Adipose tissue (tissue), 3 donors: Measurements from ENCODE around the gene HOXD4. TPM values are rescaled to one million over a fixed set of nuclear protein-coding genes. Genes with fewer than 3 reads are reported as not detected.

Experiments
- H3K27ac ChIP-seq: one replicate; pipeline ENCODE4 v1.5.1; 2013; ENCODE audit warnings: low read depth, low read length
- WGBS, 3 donors: extraction: QIAGEN DNeasy Blood & Tissue Kit; methylation state at CpG; one replicate each; pipeline ENCODE4 v1.1.7; 2013; 5-methylcytosine and 5-hydroxymethylcytosine counted together
- polyA plus RNA-seq, 3 donors: library from polyadenylated mRNA; stranded (reverse); fragments of 200-250 nt; gene quantifications; one replicate each; pipeline ENCODE4 v1.2.3, GENCODE V29; 2013
- donor health status: healthy with polysubstance abuse.
- donor health status: Bipolar disorder and iron deficiency.
- donor health status: healthy.

HOXD4 gene
- polyA plus RNA-seq, 3 donors: 0.79 to 3.8 (median 2.5) TPM

- no peak overlapping the region for H3K27ac ChIP-seq
- 4 to 24% (median 15%) methylated on average over 22 of the region's 22 CpGs for WGBS, 3 donors
Observed at GRCh38 chr2:176161825-176162626, 10.7 kb downstream of the HOXD4 start.

DNA sequence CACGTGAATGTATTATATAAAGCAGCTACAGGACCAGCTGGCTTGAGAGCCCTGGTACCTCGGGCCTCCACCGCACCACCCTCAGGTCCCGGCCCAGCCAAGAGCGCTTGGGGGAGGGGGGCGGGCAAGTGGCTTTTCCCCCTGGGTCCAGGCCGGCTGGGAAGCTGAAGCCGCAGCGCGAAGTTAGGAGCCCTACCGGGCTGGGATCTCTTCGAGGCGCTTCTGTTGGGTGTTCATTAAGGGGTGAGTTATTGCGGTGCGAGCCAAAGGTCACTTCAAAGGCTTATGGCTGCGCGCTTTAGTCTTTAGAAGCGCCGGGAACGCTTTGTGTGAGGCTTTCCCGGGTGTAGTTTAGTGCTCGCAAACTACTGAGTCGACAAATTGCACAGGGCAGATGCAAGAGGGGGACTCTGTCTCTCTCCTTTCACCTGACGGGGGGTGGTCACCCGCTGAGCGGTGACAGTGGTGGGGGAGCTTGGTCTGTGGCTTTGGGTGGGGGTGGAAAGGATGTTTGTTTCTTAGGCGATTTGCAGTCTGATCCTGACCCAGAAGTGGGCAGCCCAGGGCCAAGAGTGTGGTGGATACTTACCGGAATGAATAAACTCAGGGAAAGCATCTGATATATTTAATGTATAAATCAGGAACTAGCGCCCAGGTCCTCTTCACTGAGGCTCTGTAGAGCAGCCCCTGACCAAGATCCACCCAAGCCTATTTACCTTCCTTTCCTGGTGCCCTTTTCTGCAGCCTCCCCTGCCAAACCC, 11.7 kb downstream of the HOXD4 start:
- 10 to 29% (median 17%) methylated on average over 29 of the region's 29 CpGs for WGBS, 3 donors

DNA sequence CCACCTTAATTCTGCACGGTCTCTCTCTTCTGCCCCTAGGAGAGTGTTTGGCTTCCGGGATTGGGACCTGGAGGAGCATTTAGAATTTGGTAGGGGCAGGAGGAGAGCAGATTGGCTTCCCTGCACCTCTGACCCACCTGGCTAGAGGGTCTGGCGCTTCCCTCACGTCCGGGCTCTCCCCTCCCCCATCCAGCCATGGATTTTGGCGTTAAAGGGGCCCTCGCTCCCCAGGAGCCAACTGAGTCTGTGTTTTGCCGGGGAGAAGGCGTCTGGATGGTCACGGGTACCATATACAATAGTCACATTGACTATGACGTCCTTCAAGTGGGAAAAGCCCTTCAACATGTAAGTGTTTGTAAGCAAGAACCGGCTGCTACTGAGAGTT, 12.3 kb downstream of the HOXD4 start:
- WGBS, 3 donors: 12 to 44% (median 24%) methylated on average over 12 of the region's 12 CpGs
- no peak overlapping the region for H3K27ac ChIP-seq

More for the DNA sequence above, 11.7 kb downstream of the HOXD4 start:
- H3K27ac ChIP-seq: no peak overlapping the region

DNA sequence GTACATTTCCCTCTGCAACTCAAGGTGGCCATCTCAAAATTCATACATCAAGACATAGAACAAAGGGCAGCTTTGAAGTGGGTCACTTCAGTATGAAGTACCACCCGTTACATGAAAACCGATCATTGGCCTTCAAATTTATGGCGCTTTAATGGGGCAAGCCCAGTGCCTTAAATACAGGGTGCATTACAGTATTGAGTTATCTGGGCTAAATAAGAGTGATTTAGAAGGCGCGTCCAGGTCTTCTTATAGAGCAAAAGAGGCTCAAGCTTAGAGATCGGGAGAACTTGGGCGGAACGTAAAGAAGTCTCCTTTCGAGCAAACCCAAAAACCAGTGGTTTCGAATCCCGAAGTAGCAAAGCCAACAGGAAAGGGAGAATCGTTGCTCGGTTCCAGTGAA, 12.9 kb downstream of the HOXD4 start:
- 16 to 51% (median 23%) methylated on average over 13 of the region's 13 CpGs for WGBS, 3 donors
- H3K27ac ChIP-seq: no peak overlapping the region

GRCh38 chr2:176164611-176165369, 13.4 kb downstream of the HOXD4 start:
- H3K27ac ChIP-seq: no peak overlapping the region
- 8 to 30% (median 21%) methylated on average over 52 of the region's 52 CpGs for WGBS, 3 donors

- no peak overlapping the region for H3K27ac ChIP-seq
- 12 to 28% (median 23%) methylated on average over 26 of the region's 26 CpGs for WGBS, 3 donors
Observed at GRCh38 chr2:176165370-176166050, 14.2 kb downstream of the HOXD4 start.

- H3K27ac ChIP-seq: no peak overlapping the region
- 20 to 48% (median 34%) methylated on average over 2 of the region's 2 CpGs for WGBS, 3 donors
Observed at GRCh38 chr2:176166272-176166671, 14.9 kb downstream of the HOXD4 start.

DNA sequence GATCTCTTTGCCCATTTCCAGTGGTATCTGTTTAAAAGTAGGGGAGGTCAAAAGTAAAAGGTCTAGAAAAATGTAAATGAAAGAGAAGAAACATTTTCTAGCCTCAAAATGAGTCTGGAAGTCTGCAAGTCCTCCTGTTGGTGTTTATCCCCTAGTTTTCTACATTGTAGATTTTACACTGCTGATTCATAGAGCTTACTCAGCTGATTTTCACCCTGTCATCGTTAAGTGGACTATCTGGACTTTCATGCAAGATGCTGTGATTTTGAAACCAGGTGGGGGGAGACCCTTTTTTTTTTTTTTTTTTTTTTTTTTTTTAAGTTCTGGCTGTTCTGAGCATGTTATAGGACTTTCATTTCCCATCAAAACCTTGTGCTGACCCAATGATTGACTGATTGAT, 16.0 kb downstream of the HOXD4 start:
- 63 to 71% (median 69%) methylated on average over 1 of the region's 1 CpG for WGBS, 3 donors
- no peak overlapping the region for H3K27ac ChIP-seq

- WGBS, 3 donors: 60 to 87% (median 83%) methylated on average over 5 of the region's 5 CpGs
- no peak overlapping the region for H3K27ac ChIP-seq
Observed at GRCh38 chr2:176169181-176169580, 17.8 kb downstream of the HOXD4 start.

GRCh38 chr2:176169711-176170110, 18.4 kb downstream of the HOXD4 start:
- no peak overlapping the region for H3K27ac ChIP-seq
- whole genome bisulfite sequencing, 3 donors: 52 to 70% (median 68%) methylated on average over 2 of the region's 2 CpGs

GRCh38 chr2:176170602-176171305, 19.4 kb downstream of the HOXD4 start:
- WGBS, 3 donors: 52 to 94% (median 74%) methylated on average over 1 of the region's 1 CpG
- no peak overlapping the region for H3K27ac ChIP-seq

- 15 to 31% (median 23%) methylated on average over 51 of the region's 51 CpGs for WGBS, 3 donors
- H3K27ac ChIP-seq: no peak overlapping the region
Observed at GRCh38 chr2:176171351-176172006, 20.1 kb downstream of the HOXD4 start.

DNA sequence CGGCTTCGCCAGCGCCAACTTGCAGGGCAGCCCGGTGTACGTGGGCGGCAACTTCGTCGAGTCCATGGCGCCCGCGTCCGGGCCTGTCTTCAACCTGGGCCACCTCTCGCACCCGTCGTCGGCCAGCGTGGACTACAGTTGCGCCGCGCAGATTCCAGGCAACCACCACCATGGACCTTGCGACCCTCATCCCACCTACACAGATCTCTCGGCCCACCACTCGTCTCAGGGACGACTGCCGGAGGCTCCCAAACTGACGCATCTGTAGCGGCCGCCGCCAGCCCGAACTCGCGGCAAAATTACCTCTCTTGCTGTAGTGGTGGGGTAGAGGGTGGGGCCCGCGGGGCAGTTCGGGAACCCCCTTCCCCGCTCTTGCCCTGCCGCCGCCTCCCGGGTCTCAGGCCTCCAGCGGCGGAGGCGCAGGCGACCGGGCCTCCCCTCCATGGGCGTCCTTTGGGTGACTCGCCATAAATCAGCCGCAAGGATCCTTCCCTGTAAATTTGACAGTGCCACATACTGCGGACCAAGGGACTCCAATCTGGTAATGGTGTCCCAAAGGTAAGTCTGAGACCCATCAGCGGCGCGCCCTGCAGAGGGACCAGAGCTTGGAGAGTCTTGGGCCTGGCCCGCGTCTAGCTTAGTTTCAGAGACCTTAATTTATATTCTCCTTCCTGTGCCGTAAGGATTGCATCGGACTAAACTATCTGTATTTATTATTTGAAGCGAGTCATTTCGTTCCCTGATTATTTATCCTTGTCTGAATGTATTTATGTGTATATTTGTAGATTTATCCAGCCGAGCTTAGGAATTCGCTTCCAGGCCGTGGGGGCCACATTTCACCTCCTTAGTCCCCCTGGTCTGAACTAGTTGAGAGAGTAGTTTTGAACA, 20.9 kb downstream of the HOXD4 start:
- 14 to 33% (median 27%) methylated on average over 60 of the region's 60 CpGs for WGBS, 3 donors
- no peak overlapping the region for H3K27ac ChIP-seq

- no peak overlapping the region for H3K27ac ChIP-seq
- WGBS, 3 donors: 25 to 51% (median 35%) methylated on average over 14 of the region's 14 CpGs
Observed at GRCh38 chr2:176172895-176173566, 21.7 kb downstream of the HOXD4 start.

GRCh38 chr2:176173567-176174381, 22.4 kb downstream of the HOXD4 start:
- WGBS, 3 donors: 12 to 35% (median 25%) methylated on average over 7 of the region's 7 CpGs
- no peak overlapping the region for H3K27ac ChIP-seq
